Keratinocyte (primary cell): ENCODE results near the gene SIPA1L3. TPM values are rescaled to one million over a fixed set of nuclear protein-coding genes. Genes with fewer than 3 reads are reported as not detected.

ENCODE experiments used
- DNase-seq: peaks from one replicate; pipeline ENCODE4 v3.0.0-alpha.2; 2011; ENCODE audit warnings: low read depth, missing footprints, low spot score
- FAIRE-seq: peaks from 2 replicates; lab custom pipeline; 2011; peaks lifted over from hg19 to GRCh38; lab: Jason Lieb, UNC
- H2AFZ ChIP-seq: 2 replicates; pipeline ENCODE4 v1.6.0; 2012; ENCODE audit warnings: low read length, control low read depth, inconsistent platforms; ENCODE audit not compliant: control insufficient read depth
- H3K27ac ChIP-seq: 2 replicates; pipeline ENCODE4 v1.5.1; 2011; ENCODE audit warnings: low read length; ENCODE audit not compliant: control insufficient read depth, insufficient read depth
- H3K27me3 ChIP-seq: 3 replicates; pipeline ENCODE4 v1.6.0; 2011; ENCODE audit warnings: low read length; ENCODE audit not compliant: control insufficient read depth, insufficient read depth; ENCODE audit errors: extremely low read depth
- H3K36me3 ChIP-seq, 2 experiments: 2 replicates in 1 of 2; 3 replicates in 1 of 2; pipeline ENCODE4 v1.5.1; 2011; ENCODE audit warnings: low read length in 2 of 2, mild to moderate bottlenecking in 1 of 2; ENCODE audit not compliant: control insufficient read depth in 2 of 2, insufficient read depth in 2 of 2; ENCODE audit errors: extremely low read depth in 1 of 2
- H3K4me1 ChIP-seq: 3 replicates; pipeline ENCODE4 v1.5.1; 2011; ENCODE audit warnings: low read length; ENCODE audit not compliant: control insufficient read depth, insufficient read depth; ENCODE audit errors: extremely low read depth
- H3K4me2 ChIP-seq: 3 replicates; pipeline ENCODE4 v1.6.0; 2011; ENCODE audit warnings: low read depth, low read length; ENCODE audit not compliant: control insufficient read depth, insufficient read depth; ENCODE audit errors: extremely low read depth
- H3K4me3 ChIP-seq, 3 experiments: fragments of 200-600 bp in 1 of 3; sonication (generic) in 1 of 3; 2 replicates in 2 of 3; 3 replicates in 1 of 3; pipeline ENCODE4 v1.5.1; 2011 to 2016; ENCODE audit warnings: low read length in 3 of 3, mild to moderate bottlenecking in 3 of 3, control low read depth in 2 of 3, inconsistent platforms in 1 of 3, low read depth in 1 of 3, mixed read lengths in 1 of 3, mixed run types in 1 of 3, moderate library complexity in 1 of 3; ENCODE audit not compliant: control insufficient read depth in 2 of 3, insufficient read depth in 2 of 3; ENCODE audit errors: extremely low read depth in 1 of 3
- H3K79me2 ChIP-seq: 2 replicates; pipeline ENCODE4 v1.6.0; 2012; ENCODE audit warnings: low read length; ENCODE audit not compliant: control insufficient read depth, insufficient read depth
- H3K9ac ChIP-seq: 3 replicates; pipeline ENCODE4 v1.6.0; 2011; ENCODE audit warnings: low read length; ENCODE audit not compliant: control insufficient read depth, insufficient read depth; ENCODE audit errors: extremely low read depth
- H3K9me1 ChIP-seq: 3 replicates; pipeline ENCODE4 v1.6.0; 2011; ENCODE audit warnings: low read length; ENCODE audit not compliant: control insufficient read depth, insufficient read depth; ENCODE audit errors: extremely low read depth
- H3K9me3 ChIP-seq: 2 replicates; pipeline ENCODE4 v1.5.1; 2012; ENCODE audit warnings: low read depth, low read length; ENCODE audit not compliant: control insufficient read depth
- H4K20me1 ChIP-seq: 3 replicates; pipeline ENCODE4 v1.6.0; 2011; ENCODE audit warnings: low read length; ENCODE audit not compliant: control insufficient read depth, insufficient read depth; ENCODE audit errors: extremely low read depth
- CTCF ChIP-seq, 3 experiments: IDR thresholded peaks in 1 of 3; conservative IDR thresholded peaks in 1 of 3; optimal IDR thresholded peaks in 1 of 3; 2 replicates in 2 of 3; 3 replicates in 1 of 3; pipeline versions ENCODE3 to v1.5.1; 2011; ENCODE audit warnings: low read length in 3 of 3, mild to moderate bottlenecking in 3 of 3, moderate library complexity in 2 of 3, control low read depth in 1 of 3, inconsistent platforms in 1 of 3; ENCODE audit not compliant: insufficient read depth in 2 of 3; ENCODE audit errors: extremely low read depth in 1 of 3
- EZH2 ChIP-seq: IDR thresholded peaks from one replicate; pipeline ENCODE4 v1.6.1; 2012; ENCODE audit warnings: inconsistent platforms, mild to moderate bottlenecking, low read length, moderate library complexity
- dilution Hi-C: fragments of 300-500 bp; cut with MboI; formaldehyde crosslinking; loops from one replicate; pipeline ENCODE4 v1.7.0; 2020; ENCODE audit warnings: low sequenced_read_pairs; ENCODE audit not compliant: extremely low pct_ligation_motif_present
- polyA plus RNA-seq, 5 experiments: library from polyadenylated mRNA; depleted of rRNA in 3 of 5; stranded (reverse) in 3 of 5; stranded (forward) in 1 of 5; unstranded in 1 of 5; fragments of >200 nt; gene quantifications; 1 replicate in 1 of 5; 2 replicates in 3 of 5; 3 replicates in 1 of 5; pipeline versions ENCODE4 v1.2.1 to v1.2.3, GENCODE V29; 2011 to 2012; ENCODE audit warnings: missing spikeins in 2 of 5, low read depth in 1 of 5, low replicate concordance in 1 of 5

Gene SIPA1L3
- polyA plus RNA-seq, 1 donor (not counting 4 experiments of a cell fraction or from before 2014, with no cell fraction given), result 8.0 TPM

- Histone ChIP-seq H3K36me3 (peaks cover 0 to 3% of the 10 kb centered on the region in 2 experiments), H3K9me1 (no peaks in the 10 kb centered on the region), H3K4me1 (peaks cover 36% of the 10 kb centered on the region), H3K27ac (peak overlapping the region; percentile 51), H3K79me2 (peaks cover 21% of the 10 kb centered on the region), H3K27me3 (no peaks in the 10 kb centered on the region), H2AFZ (no peak overlapping the region), H4K20me1 (no peaks in the 10 kb centered on the region), H3K9me3 (no peaks in the 10 kb centered on the region), H3K4me3 (no peak overlapping the region), H3K4me2 (peak overlapping the region; percentile 93), H3K9ac (no peak overlapping the region)
- dilution Hi-C loops, result no loop called here
- TF ChIP-seq EZH2 (no peak), CTCF (optimal IDR thresholded peaks at IDR 0.05 in 1 of 3, IDR thresholded peaks at IDR 0.05 in 1 of 3, conservative IDR thresholded peaks at IDR 0.05 in 1 of 3; ENCODE audit: extremely low read depth in 1 of 3, insufficient read depth in 2 of 3, low read length in 3 of 3) (no peak)
- FAIRE-seq, result no peak
- no peak for DNase-seq
Observed at GRCh38 chr19:37933937-37934358, 26.9 kb downstream of the SIPA1L3 start.

- dilution Hi-C loops, result no loop called here
- TF ChIP-seq CTCF (optimal IDR thresholded peaks at IDR 0.05 in 1 of 3, IDR thresholded peaks at IDR 0.05 in 1 of 3, conservative IDR thresholded peaks at IDR 0.05 in 1 of 3; ENCODE audit: extremely low read depth in 1 of 3, insufficient read depth in 2 of 3, low read length in 3 of 3) (no peak), EZH2 (no peak)
- Histone ChIP-seq H3K9me1 (no peaks in the 10 kb centered on the region), H3K9me3 (no peaks in the 10 kb centered on the region), H4K20me1 (no peaks in the 10 kb centered on the region), H3K4me3 (no peak overlapping the region), H3K4me2 (no peak overlapping the region), H3K36me3 (peaks cover 0 to 3% of the 10 kb centered on the region in 2 experiments), H3K4me1 (peaks cover 36% of the 10 kb centered on the region), H3K79me2 (peaks cover 21% of the 10 kb centered on the region), H3K27me3 (no peaks in the 10 kb centered on the region), H3K27ac (no peak overlapping the region), H3K9ac (no peak overlapping the region), H2AFZ (no peak overlapping the region)
- FAIRE-seq (no peak), DNase-seq (no peak)
Observed at GRCh38 chr19:37935341-37935740, 28.3 kb downstream of the SIPA1L3 start.
